Measurements from ENCODE around the gene ATP10A.

DNA sequence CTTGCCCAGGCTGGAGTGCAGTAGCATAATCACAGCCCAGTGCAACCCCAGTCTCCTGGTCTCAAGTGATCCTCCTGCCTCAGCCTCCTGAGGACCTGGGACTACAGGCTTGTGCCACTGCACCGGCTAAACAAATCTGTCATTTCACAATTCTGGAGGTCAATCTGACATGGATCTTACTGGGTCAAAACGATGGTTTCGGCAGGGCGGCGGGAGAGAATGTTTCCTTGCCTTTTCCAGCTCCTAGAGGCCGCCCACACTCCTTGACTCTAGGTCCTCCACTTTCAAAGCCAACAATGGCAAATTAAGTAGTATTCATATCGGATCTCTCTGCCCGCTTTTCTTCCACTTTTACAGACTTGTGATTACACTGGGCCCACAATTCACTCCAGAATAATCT, 14.8 kb downstream of the ATP10A start:
- TF ChIP-seq, protein P1, sequence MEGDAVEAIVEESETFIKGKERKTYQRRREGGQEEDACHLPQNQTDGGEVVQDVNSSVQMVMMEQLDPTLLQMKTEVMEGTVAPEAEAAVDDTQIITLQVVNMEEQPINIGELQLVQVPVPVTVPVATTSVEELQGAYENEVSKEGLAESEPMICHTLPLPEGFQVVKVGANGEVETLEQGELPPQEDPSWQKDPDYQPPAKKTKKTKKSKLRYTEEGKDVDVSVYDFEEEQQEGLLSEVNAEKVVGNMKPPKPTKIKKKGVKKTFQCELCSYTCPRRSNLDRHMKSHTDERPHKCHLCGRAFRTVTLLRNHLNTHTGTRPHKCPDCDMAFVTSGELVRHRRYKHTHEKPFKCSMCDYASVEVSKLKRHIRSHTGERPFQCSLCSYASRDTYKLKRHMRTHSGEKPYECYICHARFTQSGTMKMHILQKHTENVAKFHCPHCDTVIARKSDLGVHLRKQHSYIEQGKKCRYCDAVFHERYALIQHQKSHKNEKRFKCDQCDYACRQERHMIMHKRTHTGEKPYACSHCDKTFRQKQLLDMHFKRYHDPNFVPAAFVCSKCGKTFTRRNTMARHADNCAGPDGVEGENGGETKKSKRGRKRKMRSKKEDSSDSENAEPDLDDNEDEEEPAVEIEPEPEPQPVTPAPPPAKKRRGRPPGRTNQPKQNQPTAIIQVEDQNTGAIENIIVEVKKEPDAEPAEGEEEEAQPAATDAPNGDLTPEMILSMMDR (IDR thresholded peaks at IDR 0.05), result no peak
- no peak for TF ChIP-seq POLR2A (IDR thresholded peaks at IDR 0.05)
